ENCODE results near the gene ADGRF5.
"Not testable (repeated sequence)": the region's sequence is repeated elsewhere in the genome, so short reads cannot be mapped to it uniquely, and the experiment has no call there.

ADGRF5 gene

DNA sequence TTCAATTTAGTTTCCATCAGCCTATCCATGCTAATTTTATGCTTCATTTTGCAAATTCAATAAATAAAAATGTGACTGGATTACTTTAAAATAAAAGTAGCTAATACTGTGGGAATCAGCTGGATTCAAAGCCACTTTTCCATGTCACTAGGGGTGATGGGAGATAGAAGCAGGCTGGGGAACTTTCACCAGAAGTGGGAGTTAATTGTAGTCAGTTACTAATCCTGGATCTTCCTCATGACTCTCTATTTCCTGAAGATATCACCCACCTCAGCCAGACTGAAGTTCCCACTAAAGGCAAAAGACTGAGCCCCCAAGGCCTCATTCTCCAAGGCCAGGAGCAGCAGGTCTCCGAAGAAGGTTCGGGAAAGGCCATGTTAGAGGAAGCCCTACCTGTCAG, 86.7 kb downstream of the ADGRF5 start:
- not testable (repeated sequence) for H3K27ac Mint-ChIP-seq; ATAC-seq; H3K36me3 Mint-ChIP-seq (ENCODE audit: low read depth); H3K4me3 Mint-ChIP-seq; H3K9me3 Mint-ChIP-seq; DNase-seq; H3K4me1 Mint-ChIP-seq; H3K27me3 Mint-ChIP-seq

DNA sequence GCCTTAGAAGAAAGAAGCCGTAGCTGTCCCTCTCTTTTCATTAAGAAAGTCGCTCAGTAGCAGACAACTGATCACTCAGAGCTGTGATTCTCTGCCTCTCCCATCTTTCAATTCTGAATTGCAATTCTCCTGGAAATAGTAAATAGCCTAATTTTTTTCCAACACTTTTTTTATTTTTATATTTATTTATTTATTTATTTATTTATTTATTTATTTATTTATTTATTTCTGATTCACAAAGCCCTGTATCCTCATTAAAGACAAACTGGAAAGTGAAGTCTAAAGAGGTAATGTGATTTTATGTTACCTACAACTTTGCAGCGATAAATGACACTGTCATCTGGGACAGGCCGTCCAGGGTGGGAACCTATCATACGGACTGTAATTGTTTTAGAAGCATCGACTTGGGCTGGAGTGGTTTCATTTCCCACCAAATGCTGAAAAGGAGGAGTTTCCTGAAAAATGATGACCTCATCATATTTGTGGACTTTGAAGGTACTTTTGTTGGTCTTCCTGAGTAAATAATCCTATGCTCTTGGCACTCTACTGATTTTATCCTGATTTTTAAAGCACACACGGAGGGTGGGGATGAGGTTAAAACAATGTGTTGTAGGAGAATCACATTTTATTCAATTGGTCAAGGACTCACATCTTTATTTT, 87.4 kb downstream of the ADGRF5 start:
- H3K4me3 Mint-ChIP-seq; H3K27ac Mint-ChIP-seq; DNase-seq; H3K4me1 Mint-ChIP-seq; ATAC-seq; H3K27me3 Mint-ChIP-seq; H3K9me3 Mint-ChIP-seq; H3K36me3 Mint-ChIP-seq (ENCODE audit: low read depth): not testable (repeated sequence)

DNA sequence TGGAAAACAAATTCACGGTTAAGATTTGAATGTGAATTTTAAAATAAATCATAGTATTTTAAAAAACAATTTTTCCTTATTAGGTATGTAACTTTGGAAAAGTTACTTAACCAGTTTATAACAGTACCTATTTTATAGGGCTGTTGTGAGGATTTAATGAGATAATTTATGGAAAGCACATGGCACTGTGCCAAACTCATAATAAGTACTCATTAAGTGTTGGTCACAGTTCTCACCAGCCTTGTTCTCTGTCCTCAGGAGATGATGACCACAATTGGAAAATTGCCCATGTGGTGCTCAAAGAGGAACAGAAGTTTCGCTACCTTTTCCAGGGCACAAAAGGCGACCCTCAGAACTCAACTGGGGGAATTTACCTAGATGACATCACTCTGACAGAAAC, 88.9 kb downstream of the ADGRF5 start:
- DNase-seq (no peak), ATAC-seq (no peak)
- no peaks in the 10 kb centered on the region for H3K9me3 Mint-ChIP-seq
- H3K27ac Mint-ChIP-seq: no peak overlapping the region
- no peaks in the 10 kb centered on the region for H3K4me1 Mint-ChIP-seq
- H3K27me3 Mint-ChIP-seq: peaks cover 3% of the 10 kb centered on the region
- no peaks in the 10 kb centered on the region for H3K36me3 Mint-ChIP-seq (ENCODE audit: low read depth)
- no peak overlapping the region for H3K4me3 Mint-ChIP-seq

DNA sequence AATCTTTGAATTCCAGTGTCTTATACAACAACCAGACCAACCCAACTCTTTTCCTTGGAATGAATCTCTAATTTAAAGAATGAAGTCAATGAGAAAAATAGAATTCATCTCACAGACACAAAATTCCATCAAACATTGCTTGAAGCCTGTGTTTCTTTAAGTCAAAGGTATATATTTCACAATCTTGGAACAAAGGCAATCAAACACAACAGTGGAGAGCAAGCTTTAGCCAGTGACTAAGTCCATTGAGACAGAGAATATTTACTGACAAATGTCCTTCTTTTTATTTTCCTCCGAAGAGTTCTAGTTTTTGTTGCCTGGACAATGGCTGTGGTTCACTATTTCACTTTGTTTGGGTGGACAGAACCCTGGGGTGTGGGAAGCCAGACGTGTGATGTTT, 92.8 kb downstream of the ADGRF5 start:
- Mint-ChIP-seq H3K9me3 (no peaks in the 10 kb centered on the region), H3K27ac (no peak overlapping the region), H3K36me3 (ENCODE audit: low read depth) (no peaks in the 10 kb centered on the region), H3K4me1 (no peaks in the 10 kb centered on the region), H3K4me3 (no peak overlapping the region), H3K27me3 (peaks cover 3% of the 10 kb centered on the region)
- ATAC-seq: no peak
- DNase-seq: no peak

- H3K36me3 Mint-ChIP-seq (ENCODE audit: low read depth): no peaks in the 10 kb centered on the region
- ATAC-seq (no peak), DNase-seq (no peak)
- H3K27me3 Mint-ChIP-seq: peaks cover 3% of the 10 kb centered on the region
- H3K27ac Mint-ChIP-seq: no peak overlapping the region
- no peaks in the 10 kb centered on the region for H3K9me3 Mint-ChIP-seq
- H3K4me3 Mint-ChIP-seq: no peak overlapping the region
- H3K4me1 Mint-ChIP-seq: no peaks in the 10 kb centered on the region
Measured at GRCh38 chr6:46821458-46821881, 100.3 kb downstream of the ADGRF5 start.

DNA sequence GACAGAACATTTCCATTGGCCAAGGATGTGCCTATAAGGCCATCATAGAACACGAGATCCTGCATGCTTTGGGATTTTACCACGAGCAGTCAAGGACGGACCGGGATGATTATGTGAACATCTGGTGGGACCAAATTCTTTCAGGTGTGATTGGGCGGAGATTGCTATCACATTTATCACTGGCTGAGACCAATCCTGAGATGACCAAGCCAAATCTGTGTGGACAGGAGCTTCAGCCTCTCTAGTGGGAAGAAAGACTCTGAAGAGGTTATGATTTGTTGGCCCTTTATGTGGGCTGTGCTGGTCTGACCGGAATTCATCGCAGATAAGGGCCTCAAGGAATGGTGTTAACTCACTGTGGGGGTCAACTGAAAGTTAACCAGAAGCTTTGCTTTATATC, 102.2 kb downstream of the ADGRF5 start:
- H3K4me3 Mint-ChIP-seq: no peak overlapping the region
- no peak for DNase-seq
- H3K36me3 Mint-ChIP-seq (ENCODE audit: low read depth): no peaks in the 10 kb centered on the region
- peaks cover 10% of the 10 kb centered on the region for H3K27me3 Mint-ChIP-seq
- ATAC-seq: no peak
- H3K4me1 Mint-ChIP-seq: no peaks in the 10 kb centered on the region
- no peak overlapping the region for H3K27ac Mint-ChIP-seq
- no peaks in the 10 kb centered on the region for H3K9me3 Mint-ChIP-seq

DNA sequence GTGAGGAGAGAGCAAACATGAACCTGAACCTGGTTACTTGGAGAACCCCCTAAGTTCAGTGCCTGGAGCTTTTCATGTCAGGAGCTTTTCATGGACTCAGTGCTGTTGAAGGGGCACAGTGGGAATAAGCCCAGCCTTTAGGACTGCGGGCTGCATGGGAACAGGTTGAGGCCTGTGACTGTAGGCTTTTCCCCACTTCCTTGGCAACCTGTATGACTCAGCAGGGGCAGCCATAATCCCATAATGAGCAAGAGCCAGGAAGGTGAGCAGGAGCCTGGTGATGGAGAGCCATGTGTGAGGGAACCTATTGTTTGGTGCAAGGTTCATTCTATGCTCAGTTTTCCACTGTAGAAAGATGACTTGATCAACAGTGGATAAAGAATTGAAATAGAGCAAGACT, 105.1 kb downstream of the ADGRF5 start:
- DNase-seq (no peak), ATAC-seq (no peak)
- Mint-ChIP-seq H3K27ac (no peak overlapping the region), H3K36me3 (ENCODE audit: low read depth) (no peaks in the 10 kb centered on the region), H3K4me3 (no peak overlapping the region), H3K27me3 (peaks cover 26% of the 10 kb centered on the region), H3K9me3 (peaks cover 5% of the 10 kb centered on the region), H3K4me1 (no peaks in the 10 kb centered on the region)

GRCh38 chr6:46815130-46815529, 106.6 kb downstream of the ADGRF5 start:
- Mint-ChIP-seq H3K9me3 (peaks cover 9% of the 10 kb centered on the region), H3K4me1 (no peaks in the 10 kb centered on the region), H3K27ac (no peak overlapping the region), H3K36me3 (ENCODE audit: low read depth) (no peaks in the 10 kb centered on the region), H3K4me3 (no peak overlapping the region), H3K27me3 (peaks cover 36% of the 10 kb centered on the region)
- DNase-seq (no peak), ATAC-seq (no peak)

GRCh38 chr6:46808806-46809205, 112.9 kb downstream of the ADGRF5 start:
- H3K36me3 Mint-ChIP-seq (ENCODE audit: low read depth): no peaks in the 10 kb centered on the region
- H3K27ac Mint-ChIP-seq: no peak overlapping the region
- H3K27me3 Mint-ChIP-seq: peaks cover 37% of the 10 kb centered on the region
- H3K9me3 Mint-ChIP-seq: peaks cover 7% of the 10 kb centered on the region
- H3K4me1 Mint-ChIP-seq: no peaks in the 10 kb centered on the region
- ATAC-seq: no peak
- H3K4me3 Mint-ChIP-seq: no peak overlapping the region
- no peak for DNase-seq

All from activated naive CD8-positive, alpha-beta T cell treated with anti-CD3 and anti-CD28 coated beads, Interleukin-2, amount 50 U/mL, for 24 hours (primary cell).